Activated T-helper 17 cell treated with anti-CD3 and anti-CD28 coated beads, Interleukin-2, amount 50 U/mL, for 72 hours (primary cell): ENCODE results near the gene SLC29A4. TPM values are rescaled to one million over a fixed set of nuclear protein-coding genes. Genes with fewer than 3 reads are reported as not detected.

Experiments
- ATAC-seq: fragments of 150-1000 bp; cut with Tn5 transposase; replicated peaks from 2 replicates; pipeline ENCODE4 v1.10.0; 2021; ENCODE audit warnings: mild to moderate bottlenecking, moderate library complexity
- H3K27ac Mint-ChIP-seq: one replicate; pipeline ENCODE4 v1.8.0; 2022; ENCODE audit warnings: mixed read lengths
- H3K27me3 Mint-ChIP-seq: one replicate; pipeline ENCODE4 v1.8.0; 2022; ENCODE audit warnings: mixed read lengths
- H3K36me3 Mint-ChIP-seq: one replicate; pipeline ENCODE4 v1.8.0; 2022; ENCODE audit warnings: low read depth, mild to moderate bottlenecking, mixed read lengths
- H3K4me1 Mint-ChIP-seq: one replicate; pipeline ENCODE4 v1.8.0; 2022; ENCODE audit warnings: mixed read lengths
- H3K4me3 Mint-ChIP-seq: one replicate; pipeline ENCODE4 v1.8.0; 2022; ENCODE audit warnings: mild to moderate bottlenecking, mixed read lengths
- H3K9me3 Mint-ChIP-seq: one replicate; pipeline ENCODE4 v1.8.0; 2022; ENCODE audit warnings: mixed read lengths
- total RNA-seq, 2 donors: library from RNA; stranded (reverse); gene quantifications; one replicate each; pipeline ENCODE4 v1.2.3, GENCODE V29; 2022

SLC29A4 gene
- total RNA-seq, 2 donors from 2014 or later = 1.5 to 3.2 TPM

DNA sequence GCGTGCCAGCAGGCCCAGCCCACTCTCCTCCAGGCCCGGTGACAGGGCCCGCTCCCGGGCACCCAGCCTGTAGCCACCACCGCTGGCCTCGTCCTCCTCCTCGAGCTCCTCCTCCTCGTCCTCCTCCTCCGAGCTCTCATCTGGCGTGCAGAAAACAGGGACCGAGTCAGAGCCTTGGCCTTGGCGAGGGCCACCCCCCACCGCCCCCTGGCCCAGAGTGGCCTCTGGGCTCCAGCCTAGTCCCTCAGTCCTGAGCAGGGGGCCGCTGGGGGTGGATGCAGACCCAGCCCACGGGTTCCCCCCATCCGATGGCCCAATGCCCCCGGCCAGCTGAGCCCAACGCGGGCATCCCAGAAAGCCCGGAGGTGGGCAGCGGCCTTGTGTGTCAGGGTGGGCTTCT lies 62.9 kb downstream of the SLC29A4 start:
- H3K27me3 Mint-ChIP-seq = no peaks in the 10 kb centered on the region
- peaks cover 64% of the 10 kb centered on the region for H3K36me3 Mint-ChIP-seq
- H3K4me3 Mint-ChIP-seq = no peak overlapping the region
- ATAC-seq = no peak
- peaks cover 7% of the 10 kb centered on the region for H3K9me3 Mint-ChIP-seq
- H3K4me1 Mint-ChIP-seq = no peaks in the 10 kb centered on the region
- no peak overlapping the region for H3K27ac Mint-ChIP-seq

- no peak overlapping the region for H3K27ac Mint-ChIP-seq
- no peaks in the 10 kb centered on the region for H3K4me1 Mint-ChIP-seq
- H3K27me3 Mint-ChIP-seq = no peaks in the 10 kb centered on the region
- ATAC-seq = no peak
- H3K36me3 Mint-ChIP-seq = peaks cover 62% of the 10 kb centered on the region
- no peak overlapping the region for H3K4me3 Mint-ChIP-seq
- H3K9me3 Mint-ChIP-seq = peaks cover 7% of the 10 kb centered on the region
Observed at GRCh38 chr7:5348134-5349004, 65.6 kb downstream of the SLC29A4 start.

DNA sequence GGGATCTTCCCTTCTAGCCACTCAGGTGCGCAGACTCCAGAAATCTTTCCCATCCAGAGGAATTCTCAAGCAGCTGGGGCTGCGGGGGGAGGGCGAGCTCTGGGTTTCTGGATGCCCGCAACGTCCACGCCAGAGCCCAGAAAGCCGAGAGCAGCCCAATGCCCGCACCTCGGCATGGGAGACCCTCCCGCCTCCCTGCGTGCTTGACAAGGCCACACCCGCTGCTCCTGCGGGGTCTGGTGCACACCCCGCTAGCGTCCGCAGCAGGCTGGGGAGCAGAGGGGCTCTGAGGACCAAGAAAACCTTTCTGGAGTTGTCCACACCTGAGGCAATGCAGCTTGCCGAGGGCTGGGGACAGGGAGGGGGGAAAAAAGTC lies 66.2 kb downstream of the SLC29A4 start:
- Mint-ChIP-seq H3K4me1 (no peaks in the 10 kb centered on the region), H3K4me3 (no peak overlapping the region), H3K9me3 (peaks cover 2% of the 10 kb centered on the region), H3K27me3 (no peaks in the 10 kb centered on the region), H3K27ac (no peak overlapping the region), H3K36me3 (peaks cover 62% of the 10 kb centered on the region)
- no peak for ATAC-seq

GRCh38 chr7:5349437-5350173 lies 66.9 kb downstream of the SLC29A4 start:
- Mint-ChIP-seq H3K9me3 (no peaks in the 10 kb centered on the region), H3K4me1 (peaks cover 5% of the 10 kb centered on the region), H3K27me3 (no peaks in the 10 kb centered on the region), H3K36me3 (peaks cover 62% of the 10 kb centered on the region), H3K27ac (no peak overlapping the region), H3K4me3 (no peak overlapping the region)
- ATAC-seq = no peak

DNA sequence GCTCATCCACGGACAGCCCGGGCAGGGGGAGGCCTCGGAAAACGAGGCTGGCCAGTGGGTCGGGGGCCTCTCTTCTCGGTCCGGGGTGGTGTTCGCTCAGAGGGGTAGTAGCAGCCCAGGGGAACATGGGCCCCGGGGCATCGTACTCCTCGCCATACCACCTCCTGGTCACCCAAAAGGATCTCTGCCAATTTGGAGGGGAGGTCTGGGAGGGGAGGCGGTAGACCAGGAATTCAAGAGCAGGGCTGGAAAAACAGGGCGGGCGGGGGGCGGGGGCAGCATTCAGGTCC lies 67.4 kb downstream of the SLC29A4 start:
- ATAC-seq = no peak
- Mint-ChIP-seq H3K36me3 (peaks cover 62% of the 10 kb centered on the region), H3K27ac (no peak overlapping the region), H3K4me3 (no peak overlapping the region), H3K27me3 (no peaks in the 10 kb centered on the region), H3K9me3 (no peaks in the 10 kb centered on the region), H3K4me1 (peaks cover 10% of the 10 kb centered on the region)

DNA sequence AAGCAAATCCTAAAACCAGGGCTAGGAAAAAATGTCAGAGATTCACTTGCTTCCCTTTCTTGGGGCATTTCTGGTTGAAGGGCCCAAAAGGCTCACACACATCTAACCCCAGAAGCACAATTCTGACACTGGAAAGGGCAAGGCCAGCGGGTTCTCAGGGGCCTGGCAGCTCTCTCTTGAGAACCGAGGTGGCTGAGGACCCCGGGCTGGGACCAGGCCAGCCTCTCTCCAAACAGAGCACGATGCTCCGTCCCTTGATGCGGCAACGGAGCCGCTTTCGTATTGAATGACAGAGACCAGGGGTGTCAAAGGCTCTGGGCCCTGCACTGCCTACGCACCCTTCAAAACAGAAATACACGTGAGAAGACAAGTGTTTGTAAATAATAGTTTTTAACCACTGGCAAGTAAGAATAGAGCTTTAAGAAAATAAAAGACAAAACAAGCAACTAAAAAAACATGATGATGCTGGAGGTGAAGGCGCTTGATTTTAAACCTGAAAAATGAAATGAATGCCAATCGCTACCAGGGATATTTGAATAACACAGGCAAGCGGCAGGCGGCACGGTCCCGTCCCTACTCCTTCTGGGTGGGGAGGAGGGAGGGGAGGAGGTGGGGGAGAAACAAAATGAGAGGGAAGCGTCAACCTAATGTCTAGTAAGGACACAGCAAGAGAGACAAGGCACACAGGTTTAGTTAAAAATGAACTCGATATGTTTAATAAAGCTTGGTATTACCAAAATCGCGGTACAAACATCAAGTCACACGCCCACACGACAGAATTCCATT lies 68.0 kb downstream of the SLC29A4 start:
- no peak overlapping the region for H3K27ac Mint-ChIP-seq
- ATAC-seq = no peak
- no peaks in the 10 kb centered on the region for H3K9me3 Mint-ChIP-seq
- H3K4me1 Mint-ChIP-seq = peaks cover 10% of the 10 kb centered on the region
- no peak overlapping the region for H3K4me3 Mint-ChIP-seq
- H3K27me3 Mint-ChIP-seq = no peaks in the 10 kb centered on the region
- peaks cover 62% of the 10 kb centered on the region for H3K36me3 Mint-ChIP-seq

DNA sequence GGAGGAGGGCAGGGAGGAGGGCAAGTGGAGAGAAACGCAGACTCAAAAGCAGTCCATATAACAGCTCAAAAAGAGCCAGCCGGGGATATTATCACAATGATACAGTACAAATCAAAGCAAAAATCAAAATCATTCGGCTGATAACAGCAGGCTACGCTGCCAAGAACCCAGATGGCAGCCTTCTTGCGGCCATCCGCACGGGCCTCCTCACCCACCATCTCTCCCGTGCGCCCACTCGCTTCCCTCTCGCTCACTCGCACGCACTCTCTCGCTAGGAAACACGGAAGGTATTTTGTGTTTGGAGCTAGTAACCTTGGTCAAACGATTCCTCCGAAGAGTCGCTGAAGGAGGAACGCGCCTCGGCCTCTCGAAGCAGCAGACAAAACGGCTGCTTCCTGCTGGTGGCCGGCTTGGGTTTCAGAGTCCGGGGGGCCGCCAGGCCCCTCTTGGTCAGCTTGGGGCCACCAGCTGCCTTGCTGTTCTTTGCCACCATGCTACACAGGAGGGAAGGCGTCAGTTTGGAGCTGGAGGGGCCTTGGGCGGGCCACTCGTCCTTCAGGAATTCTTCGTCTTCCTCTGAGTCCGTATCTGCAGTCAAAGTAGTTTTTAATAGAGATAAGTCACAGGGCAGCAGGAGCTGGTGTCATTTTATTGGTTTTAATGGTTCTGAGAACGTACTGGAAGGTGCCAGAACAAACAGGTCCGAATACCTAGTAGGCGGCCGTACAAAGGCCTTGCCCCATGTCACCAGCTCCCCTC lies 68.9 kb downstream of the SLC29A4 start:
- no peak for ATAC-seq
- Mint-ChIP-seq H3K27ac (no peak overlapping the region), H3K4me1 (peaks cover 10% of the 10 kb centered on the region), H3K4me3 (no peak overlapping the region), H3K27me3 (no peaks in the 10 kb centered on the region), H3K36me3 (peaks cover 67% of the 10 kb centered on the region), H3K9me3 (no peaks in the 10 kb centered on the region)

DNA sequence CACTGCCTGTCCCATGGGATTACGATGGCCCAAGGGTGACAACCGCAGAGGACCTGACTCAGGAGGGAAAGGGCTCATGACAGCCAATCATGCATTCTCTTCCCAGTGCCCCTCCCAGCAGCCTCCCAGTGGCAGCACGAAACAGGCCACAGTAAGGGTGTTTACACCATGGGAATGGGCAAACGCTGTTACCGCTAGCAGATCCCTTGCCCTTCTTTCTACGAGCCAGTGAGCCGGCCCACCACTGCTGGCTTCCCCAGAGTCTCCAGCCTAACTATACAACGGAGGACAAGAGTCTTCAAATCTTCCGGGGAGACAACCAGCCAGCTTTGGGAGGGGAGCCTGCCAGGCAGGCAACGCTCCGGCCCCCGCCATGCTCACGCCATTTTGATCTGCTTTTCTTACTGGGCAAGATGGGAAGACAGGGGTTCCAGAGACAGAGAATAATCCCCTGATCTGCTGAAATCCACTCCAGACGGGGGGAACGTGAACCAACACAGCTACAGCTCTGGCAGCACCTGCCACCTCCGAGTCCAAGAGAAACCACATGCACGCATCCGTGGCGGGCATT lies 69.8 kb downstream of the SLC29A4 start:
- Mint-ChIP-seq H3K4me1 (peaks cover 10% of the 10 kb centered on the region), H3K27me3 (no peaks in the 10 kb centered on the region), H3K9me3 (no peaks in the 10 kb centered on the region), H3K36me3 (peaks cover 75% of the 10 kb centered on the region), H3K4me3 (no peak overlapping the region), H3K27ac (no peak overlapping the region)
- no peak for ATAC-seq

GRCh38 chr7:5354460-5355232 lies 71.9 kb downstream of the SLC29A4 start:
- Mint-ChIP-seq H3K36me3 (peaks cover 90% of the 10 kb centered on the region), H3K4me3 (no peak overlapping the region), H3K9me3 (no peaks in the 10 kb centered on the region), H3K27ac (peak overlapping the region; percentile 61), H3K4me1 (peaks cover 13% of the 10 kb centered on the region), H3K27me3 (no peaks in the 10 kb centered on the region)
- ATAC-seq = no peak

Other genes starting within 250 kb of the SLC29A4 start
- gene RBAK, start 237.1 kb upstream of the SLC29A4 start, total RNA-seq = 10 to 100 TPM; 12.5 to 29.1 TPM
- gene WIPI2, start 92.7 kb upstream of the SLC29A4 start, total RNA-seq = 10 to 100 TPM; 37.9 to 49.7 TPM
- 10 to 100 TPM; 46.3 to 49.2 TPM for gene TNRC18, start 140.9 kb downstream of the SLC29A4 start, total RNA-seq
- gene FBXL18, start 230.9 kb downstream of the SLC29A4 start, total RNA-seq = 10 to 100 TPM in 1 of 2 donors, 1 to 10 TPM in 1; 6.6 to 13.2 TPM
- gene ACTB, start 247.7 kb downstream of the SLC29A4 start, total RNA-seq = over 10,000 TPM in 1 of 2 donors, 1,000 to 10,000 TPM in 1; 7,579 to 12,358 TPM